K562 (cell line): ENCODE results near the gene CNOT1. TPM values are rescaled to one million over a fixed set of nuclear protein-coding genes. Genes with fewer than 3 reads are reported as not detected.

ENCODE experiments used
- BHLHE40 ChIP-seq: IDR thresholded peaks from 2 replicates; pipeline ENCODE4 v1.6.1; 2011; ENCODE audit warnings: low read length, improper control_type of control experiment
- ETV6 ChIP-seq, 3 experiments: fragments of 150-350 bp in 1 of 3; sonication (generic) in 1 of 3; formaldehyde crosslinking in 1 of 3; IDR thresholded peaks; 2 replicates each; pipeline versions ENCODE4 v1.6.1 to v1.8.0; 2014 to 2022; ENCODE audit warnings: borderline replicate concordance in 2 of 3, low read depth in 2 of 3, antibody characterized with exemption in 1 of 3, low read length in 1 of 3, mild to moderate bottlenecking in 1 of 3, missing genetic modification reagents in 1 of 3
- EWSR1 ChIP-seq: fragments of 450-650 bp; IDR thresholded peaks from 2 replicates; pipeline ENCODE4 v1.6.1; 2018; ENCODE audit warnings: borderline replicate concordance, mild to moderate bottlenecking, low read depth, moderate library complexity; ENCODE audit not compliant: partially characterized antibody
- ILF3 ChIP-seq: fragments of 450-650 bp; IDR thresholded peaks from 2 replicates; pipeline ENCODE4 v1.6.1; 2018; ENCODE audit warnings: antibody characterized with exemption, mild to moderate bottlenecking, moderate library complexity, borderline replicate concordance
- RAD51 ChIP-seq: fragments of 450-650 bp; IDR thresholded peaks from 2 replicates; pipeline ENCODE4 v1.7.1; 2016; ENCODE audit warnings: low read depth, mild to moderate bottlenecking, borderline replicate concordance
- RBM39 ChIP-seq: fragments of 200-400 bp; formaldehyde crosslinking; optimal IDR thresholded peaks from 2 replicates; pipeline ENCODE3; 2018; ENCODE audit warnings: low read depth, low read length
- SMAD2 ChIP-seq: fragments of 150-350 bp; IDR thresholded peaks from 2 replicates; pipeline ENCODE4 v1.6.1; 2014; ENCODE audit warnings: low read depth, mild to moderate bottlenecking, low read length
- TAL1 ChIP-seq: fragments of 450-650 bp; IDR thresholded peaks from 2 replicates; pipeline ENCODE4 v1.6.1; 2016; ENCODE audit warnings: mild to moderate bottlenecking
- ZNF124 ChIP-seq: sonication (generic); formaldehyde crosslinking; IDR thresholded peaks from 2 replicates; pipeline ENCODE4 v1.8.1; 2022; ENCODE audit warnings: missing genetic modification reagents
- ZNF785 ChIP-seq: fragments of 250-450 bp; sonication (Bioruptor Pico); IDR thresholded peaks from 2 replicates; pipeline ENCODE4 v1.4.0; 2020; ENCODE audit warnings: mild to moderate bottlenecking
- polyA plus RNA-seq, 8 experiments: library from polyadenylated mRNA; depleted of rRNA in 4 of 8; stranded (reverse) in 5 of 8; unstranded in 3 of 8; fragments of >200 nt; fragmentation: Nextera tagmentation in 2 of 8; fragmentation: Illumina TruSeq in 1 of 8; extraction: Ambion mirVana in 2 of 8; extraction: Trizol in 1 of 8; gene quantifications; 2 replicates each; pipeline versions ENCODE4 v1.2.1 to v1.2.3, GENCODE V29; 2011 to 2014; ENCODE audit warnings: inconsistent platforms in 1 of 8, missing spikeins in 1 of 8
- total RNA-seq, 7 experiments: library from RNA; depleted of rRNA in 6 of 7; stranded (reverse); fragments of >200 nt in 6 of 7; fragmentation: Illumina TruSeq in 2 of 7; extraction: Trizol in 2 of 7; gene quantifications; 2 replicates each; pipeline versions ENCODE4 v1.2.1 to v1.2.3, GENCODE V29; 2011 to 2021; ENCODE audit warnings: low replicate concordance in 1 of 7
- TF ChIP-seq, protein P1 (sequence below), 3 experiments: fragments of 200-800 bp in 1 of 3; sonication (Bioruptor generic) in 1 of 3; sonication (generic) in 1 of 3; formaldehyde crosslinking in 1 of 3; IDR thresholded peaks; 2 replicates each; pipeline versions ENCODE4 v1.6.1 to v1.8.0; 2016 to 2022; ENCODE audit warnings: mild to moderate bottlenecking in 2 of 3, missing compliant biosample characterization in 2 of 3, missing genetic modification characterization in 2 of 3, missing genetic modification reagents in 1 of 3
- TF ChIP-seq, protein P2 (sequence below): sonication (generic); formaldehyde crosslinking; IDR thresholded peaks from 2 replicates; pipeline ENCODE4 v1.8.0; 2022; ENCODE audit warnings: mild to moderate bottlenecking, missing genetic modification reagents
- TF ChIP-seq, protein P3 (sequence below), 2 experiments: fragments of 450-650 bp; IDR thresholded peaks; 2 replicates each; pipeline ENCODE4 v1.6.1; 2016; ENCODE audit warnings: mild to moderate bottlenecking in 2 of 2, borderline replicate concordance in 1 of 2, low read depth in 1 of 2, moderate library complexity in 1 of 2
- TF ChIP-seq, protein P4 (sequence below): fragments of 450-650 bp; IDR thresholded peaks from 2 replicates; pipeline ENCODE4 v1.6.1; 2017; ENCODE audit warnings: antibody characterized with exemption

Gene CNOT1
- total and polyA plus RNA-seq, 9 of the 15 experiments (the other 6 are each of a cell fraction or from before 2014, with no cell fraction given): 110 to 270 (median 220) TPM

DNA sequence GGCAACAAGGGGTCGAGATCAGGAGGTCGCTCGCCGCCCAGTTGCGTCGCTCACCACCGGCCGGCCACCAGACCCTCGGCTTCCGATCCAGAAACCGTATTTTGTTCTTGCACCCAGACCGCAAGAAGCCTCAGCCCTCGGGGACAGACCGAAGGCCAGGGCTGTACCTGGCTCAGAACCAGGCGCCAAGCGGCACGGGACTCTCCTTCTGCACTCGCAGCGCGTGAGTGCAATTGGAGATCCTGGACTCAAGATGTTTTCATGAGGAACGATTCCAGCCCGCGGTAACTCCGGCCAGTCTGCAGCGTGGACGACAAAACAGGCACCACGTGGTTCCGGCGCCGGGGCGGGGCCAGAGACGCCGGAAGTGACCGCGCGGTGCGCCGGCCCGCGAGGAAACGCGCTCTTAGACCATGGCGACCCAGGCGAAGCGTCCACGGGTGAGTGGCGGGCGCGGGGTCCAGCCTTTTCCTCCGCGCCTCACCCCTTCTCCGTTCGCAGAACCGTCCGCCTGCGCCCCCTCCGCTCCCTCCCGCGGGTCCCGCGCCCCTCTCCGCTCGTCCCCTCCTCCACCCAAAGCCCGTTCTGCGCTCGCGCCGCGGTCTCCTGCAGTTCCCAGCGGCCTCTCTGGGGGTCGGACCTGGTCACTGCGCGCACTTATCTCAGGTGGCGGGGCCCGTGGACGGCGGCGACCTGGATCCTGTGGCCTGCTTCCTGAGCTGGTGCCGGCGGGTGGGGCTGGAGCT is 114.3 kb downstream of the CNOT1 start, which contains the start of gene SETD6 (continued):
- TF ChIP-seq, protein P1, sequence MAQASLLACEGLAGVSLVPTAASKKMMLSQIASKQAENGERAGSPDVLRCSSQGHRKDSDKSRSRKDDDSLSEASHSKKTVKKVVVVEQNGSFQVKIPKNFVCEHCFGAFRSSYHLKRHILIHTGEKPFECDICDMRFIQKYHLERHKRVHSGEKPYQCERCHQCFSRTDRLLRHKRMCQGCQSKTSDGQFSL (CRISPR knock-in tag; IDR thresholded peaks at IDR 0.05): no peak
- TF ChIP-seq, protein P1 (tag; IDR thresholded peaks at IDR 0.05): no peak
- TF ChIP-seq ILF3 (no peak), ZNF124 (CRISPR knock-in tag) (no peak), ZNF785 (CRISPR knock-in tag) (no peak), EWSR1 (no peak), TAL1 (no peak), RAD51 (peak; percentile 87), ETV6 (IDR thresholded peaks at IDR 0.05; ENCODE audit: borderline replicate concordance in 1 of 2, low read depth in 2 of 2, low read length in 1 of 2) (no peak), ETV6 (CRISPR knock-in tag; IDR thresholded peaks at IDR 0.05; ENCODE audit: borderline replicate concordance) (no peak; the same call in 1 of the 2 replicates), BHLHE40 (peak; percentile 88), RBM39 (no peak), SMAD2 (no peak)
- TF ChIP-seq, protein P2, sequence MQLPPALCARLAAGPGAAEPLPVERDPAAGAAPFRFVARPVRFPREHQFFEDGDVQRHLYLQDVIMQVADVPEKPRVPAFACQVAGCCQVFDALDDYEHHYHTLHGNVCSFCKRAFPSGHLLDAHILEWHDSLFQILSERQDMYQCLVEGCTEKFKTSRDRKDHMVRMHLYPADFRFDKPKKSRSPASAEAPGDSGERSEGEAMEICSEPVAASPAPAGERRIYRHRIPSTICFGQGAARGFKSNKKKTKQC (CRISPR knock-in tag): no peak; the same call in 1 of the 2 replicates
- TF ChIP-seq, protein P3, sequence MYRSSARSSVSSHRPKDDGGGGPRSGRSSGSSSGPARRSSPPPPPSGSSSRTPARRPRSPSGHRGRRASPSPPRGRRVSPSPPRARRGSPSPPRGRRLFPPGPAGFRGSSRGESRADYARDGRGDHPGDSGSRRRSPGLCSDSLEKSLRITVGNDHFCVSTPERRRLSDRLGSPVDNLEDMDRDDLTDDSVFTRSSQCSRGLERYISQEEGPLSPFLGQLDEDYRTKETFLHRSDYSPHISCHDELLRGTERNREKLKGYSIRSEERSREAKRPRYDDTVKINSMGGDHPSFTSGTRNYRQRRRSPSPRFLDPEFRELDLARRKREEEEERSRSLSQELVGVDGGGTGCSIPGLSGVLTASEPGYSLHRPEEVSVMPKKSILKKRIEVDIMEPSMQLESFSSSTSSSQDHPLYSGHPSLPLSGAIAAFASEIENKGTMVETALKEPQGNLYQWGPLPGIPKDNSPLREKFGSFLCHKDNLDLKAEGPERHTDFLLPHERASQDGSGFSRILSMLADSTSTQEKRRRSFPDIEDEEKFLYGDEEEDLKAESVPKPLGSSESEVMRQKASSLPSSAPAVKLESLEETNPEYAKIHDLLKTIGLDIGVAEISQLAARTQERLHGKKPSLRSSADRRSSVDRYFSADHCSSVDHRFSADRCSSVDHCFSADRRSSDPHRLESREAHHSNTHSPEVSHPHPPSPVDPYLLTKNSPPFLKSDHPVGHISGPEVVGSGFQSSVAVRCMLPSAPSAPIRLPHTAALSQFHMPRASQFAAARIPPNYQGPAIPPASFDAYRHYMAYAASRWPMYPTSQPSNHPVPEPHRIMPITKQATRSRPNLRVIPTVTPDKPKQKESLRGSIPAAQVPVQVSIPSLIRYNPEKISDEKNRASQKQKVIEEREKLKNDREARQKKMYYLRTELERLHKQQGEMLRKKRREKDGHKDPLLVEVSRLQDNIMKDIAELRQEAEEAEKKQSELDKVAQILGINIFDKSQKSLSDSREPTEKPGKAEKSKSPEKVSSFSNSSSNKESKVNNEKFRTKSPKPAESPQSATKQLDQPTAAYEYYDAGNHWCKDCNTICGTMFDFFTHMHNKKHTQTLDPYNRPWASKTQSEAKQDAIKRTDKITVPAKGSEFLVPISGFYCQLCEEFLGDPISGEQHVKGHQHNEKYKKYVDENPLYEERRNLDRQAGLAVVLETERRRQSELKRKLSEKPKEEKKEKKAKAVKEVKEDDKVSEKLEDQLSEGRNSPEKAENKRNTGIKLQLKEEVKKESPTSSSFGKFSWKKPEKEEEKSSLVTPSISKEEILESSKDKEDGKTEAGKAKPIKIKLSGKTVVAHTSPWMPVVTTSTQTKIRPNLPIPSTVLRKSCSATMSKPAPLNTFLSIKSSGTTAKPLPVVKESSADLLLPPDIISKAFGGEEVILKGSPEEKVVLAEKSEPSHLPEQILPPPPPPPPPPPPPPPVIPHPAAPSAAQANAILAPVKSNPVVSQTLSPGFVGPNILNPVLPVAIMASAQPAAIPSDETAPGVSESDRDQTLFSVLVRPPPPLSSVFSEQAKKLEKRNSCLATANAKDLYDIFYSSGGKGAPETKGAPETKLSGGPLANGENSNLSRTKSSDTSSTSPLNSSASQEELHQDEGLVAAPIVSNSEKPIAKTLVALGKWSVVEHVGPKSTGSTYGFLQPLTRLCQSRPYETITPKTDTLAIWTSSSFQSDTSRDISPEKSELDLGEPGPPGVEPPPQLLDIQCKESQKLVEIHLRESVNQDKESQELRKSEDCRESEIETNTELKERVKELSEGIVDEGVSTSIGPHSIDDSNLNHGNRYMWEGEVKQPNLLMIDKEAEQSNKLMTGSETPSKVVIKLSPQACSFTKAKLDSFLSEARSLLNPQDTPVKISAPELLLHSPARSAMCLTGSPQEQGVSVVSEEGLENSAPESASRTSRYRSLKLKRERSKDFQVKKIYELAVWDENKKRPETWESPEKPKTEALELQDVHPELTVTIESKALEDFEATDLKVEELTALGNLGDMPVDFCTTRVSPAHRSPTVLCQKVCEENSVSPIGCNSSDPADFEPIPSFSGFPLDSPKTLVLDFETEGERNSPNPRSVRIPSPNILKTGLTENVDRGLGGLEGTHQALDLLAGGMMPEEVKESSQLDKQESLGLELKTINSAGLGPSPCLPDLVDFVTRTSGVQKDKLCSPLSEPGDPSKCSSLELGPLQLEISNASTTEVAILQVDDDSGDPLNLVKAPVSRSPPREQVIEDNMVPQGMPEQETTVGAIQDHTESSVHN (IDR thresholded peaks at IDR 0.05; ENCODE audit: borderline replicate concordance in 1 of 2, low read depth in 1 of 2): no peak
- TF ChIP-seq, protein P4, sequence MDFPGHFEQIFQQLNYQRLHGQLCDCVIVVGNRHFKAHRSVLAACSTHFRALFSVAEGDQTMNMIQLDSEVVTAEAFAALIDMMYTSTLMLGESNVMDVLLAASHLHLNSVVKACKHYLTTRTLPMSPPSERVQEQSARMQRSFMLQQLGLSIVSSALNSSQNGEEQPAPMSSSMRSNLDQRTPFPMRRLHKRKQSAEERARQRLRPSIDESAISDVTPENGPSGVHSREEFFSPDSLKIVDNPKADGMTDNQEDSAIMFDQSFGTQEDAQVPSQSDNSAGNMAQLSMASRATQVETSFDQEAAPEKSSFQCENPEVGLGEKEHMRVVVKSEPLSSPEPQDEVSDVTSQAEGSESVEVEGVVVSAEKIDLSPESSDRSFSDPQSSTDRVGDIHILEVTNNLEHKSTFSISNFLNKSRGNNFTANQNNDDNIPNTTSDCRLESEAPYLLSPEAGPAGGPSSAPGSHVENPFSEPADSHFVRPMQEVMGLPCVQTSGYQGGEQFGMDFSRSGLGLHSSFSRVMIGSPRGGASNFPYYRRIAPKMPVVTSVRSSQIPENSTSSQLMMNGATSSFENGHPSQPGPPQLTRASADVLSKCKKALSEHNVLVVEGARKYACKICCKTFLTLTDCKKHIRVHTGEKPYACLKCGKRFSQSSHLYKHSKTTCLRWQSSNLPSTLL: no peak
